H1 (cell line): ENCODE data around the gene AGPAT4. TPM values are rescaled to one million over a fixed set of nuclear protein-coding genes. Genes with fewer than 3 reads are reported as not detected.

Experiments used
- CTCF ChIA-PET: fragments of 300-600 bp; sonication (Branson Sonifier 250); formaldehyde crosslinking; loops from one replicate; lab custom pipeline; 2021; ENCODE audit not compliant: partially characterized antibody; lab: Charles Lee
- POLR2A ChIA-PET: fragments of 300-600 bp; sonication (Branson Sonifier 250); formaldehyde crosslinking; loops from one replicate; lab custom pipeline; 2021; ENCODE audit warnings: inconsistent platforms; ENCODE audit not compliant: partially characterized antibody; lab: Charles Lee
- DNase-seq, 2 experiments: peaks; one replicate each; pipeline versions ENCODE4 v3.0.0 to v3.0.0-alpha.2; 2010 to 2022; ENCODE audit warnings: low spot score in 2 of 2, low read depth in 1 of 2, mixed read lengths in 1 of 2
- FAIRE-seq: peaks from 2 replicates; lab custom pipeline; 2011; peaks lifted over from hg19 to GRCh38; lab: Jason Lieb, UNC
- H2AFZ ChIP-seq: 2 replicates; pipeline ENCODE4 v1.8.1; 2012; ENCODE audit warnings: low read length, inconsistent platforms
- H2AK5ac ChIP-seq: 2 replicates; pipeline ENCODE4 v1.6.1; 2013; ENCODE audit warnings: low read depth, low read length
- H2BK120ac ChIP-seq: replicated peaks from 2 replicates; pipeline ENCODE3; 2013; ENCODE audit warnings: low read depth, low read length, inconsistent platforms
- H2BK12ac ChIP-seq: 2 replicates; pipeline ENCODE4 v1.6.1; 2013; ENCODE audit warnings: low read depth, low read length
- H2BK15ac ChIP-seq: 2 replicates; pipeline ENCODE4 v1.6.1; 2013; ENCODE audit warnings: low read length
- H2BK20ac ChIP-seq: 2 replicates; pipeline ENCODE4 v1.6.1; 2013; ENCODE audit warnings: low read length
- H2BK5ac ChIP-seq: 2 replicates; pipeline ENCODE4 v1.6.1; 2013; ENCODE audit warnings: low read depth, low read length
- H3K14ac ChIP-seq: 2 replicates; pipeline ENCODE4 v1.6.1; 2013; ENCODE audit warnings: inconsistent platforms; ENCODE audit not compliant: insufficient read length
- H3K18ac ChIP-seq: 2 replicates; pipeline ENCODE4 v1.6.1; 2013; ENCODE audit warnings: low read length; ENCODE audit errors: extremely low read depth
- H3K23ac ChIP-seq: 2 replicates; pipeline ENCODE4 v1.6.1; 2013; ENCODE audit warnings: inconsistent platforms; ENCODE audit not compliant: insufficient read length
- H3K23me2 ChIP-seq: 2 replicates; pipeline ENCODE4 v1.6.1; 2013; ENCODE audit warnings: low read depth, low read length
- H3K27ac ChIP-seq: 2 replicates; pipeline ENCODE4 v1.6.1; 2011; ENCODE audit warnings: low read depth, low read length, inconsistent platforms
- H3K27me3 ChIP-seq, 4 experiments: replicated peaks in 1 of 4; 1 replicate in 1 of 4; 2 replicates in 3 of 4; pipeline versions ENCODE4 v1.6.1 to v1.8.1; 2011 to 2013; ENCODE audit warnings: low read length in 3 of 4, mild to moderate bottlenecking in 3 of 4, inconsistent platforms in 2 of 4, mixed read lengths in 2 of 4, moderate library complexity in 1 of 4; ENCODE audit not compliant: control insufficient read depth in 3 of 4, insufficient read depth in 3 of 4; ENCODE audit errors: extremely low read depth in 1 of 4
- H3K36me3 ChIP-seq, 4 experiments: 2 replicates each; pipeline versions ENCODE4 v1.6.1 to v1.8.1; 2011 to 2013; ENCODE audit warnings: mild to moderate bottlenecking in 4 of 4, low read length in 3 of 4, moderate library complexity in 2 of 4, control low read depth in 1 of 4, inconsistent platforms in 1 of 4; ENCODE audit not compliant: insufficient read depth in 4 of 4, control insufficient read depth in 2 of 4
- H3K4ac ChIP-seq: replicated peaks from 2 replicates; pipeline ENCODE3; 2013; ENCODE audit warnings: low read length, low read depth, mixed read lengths, inconsistent platforms; ENCODE audit not compliant: insufficient read length
- H3K4me1 ChIP-seq, 4 experiments: replicated peaks in 1 of 4; 1 replicate in 1 of 4; 2 replicates in 3 of 4; pipeline versions ENCODE4 v1.6.1 to v1.8.1; 2011 to 2013; ENCODE audit warnings: low read length in 3 of 4, inconsistent platforms in 2 of 4, mixed read lengths in 1 of 4; ENCODE audit not compliant: insufficient read depth in 4 of 4, control insufficient read depth in 3 of 4
- H3K4me2 ChIP-seq, 2 experiments: 2 replicates each; pipeline versions ENCODE4 v1.6.1 to v1.8.1; 2011 to 2013; ENCODE audit warnings: low read depth in 2 of 2, low read length in 2 of 2, control low read depth in 1 of 2, inconsistent platforms in 1 of 2, mild to moderate bottlenecking in 1 of 2; ENCODE audit not compliant: insufficient read depth in 1 of 2
- H3K4me3 ChIP-seq, 4 experiments: fragments of 200-600, 300-600 bp in 1 of 4; sonication (generic), shearing (Covaris generic), sonication (Bioruptor Twin) in 1 of 4; 2 replicates each; pipeline versions ENCODE4 v1.5.1 to v1.8.1; 2011 to 2016; ENCODE audit warnings: low read length in 4 of 4, low read depth in 3 of 4, control low read depth in 2 of 4, inconsistent platforms in 2 of 4, mild to moderate bottlenecking in 2 of 4, mixed read lengths in 1 of 4, moderate library complexity in 1 of 4; ENCODE audit not compliant: insufficient read depth in 2 of 4; ENCODE audit errors: extremely low read depth in 1 of 4
- H3K56ac ChIP-seq: replicated peaks from 2 replicates; pipeline ENCODE3; 2013; ENCODE audit warnings: low read depth, mild to moderate bottlenecking, mixed read lengths, low read length, inconsistent platforms; ENCODE audit not compliant: insufficient read length
- H3K79me1 ChIP-seq: 2 replicates; pipeline ENCODE4 v1.6.1; 2013; ENCODE audit warnings: low read depth, low read length, control low read depth
- H3K79me2 ChIP-seq, 2 experiments: 2 replicates each; pipeline versions ENCODE4 v1.6.1 to v1.8.1; 2012 to 2013; ENCODE audit warnings: low read length in 2 of 2, mild to moderate bottlenecking in 2 of 2, inconsistent platforms in 1 of 2; ENCODE audit not compliant: insufficient read depth in 2 of 2, control insufficient read depth in 1 of 2
- H3K9ac ChIP-seq, 4 experiments: replicated peaks in 1 of 4; 1 replicate in 1 of 4; 2 replicates in 3 of 4; pipeline versions ENCODE4 v1.6.1 to v1.8.1; 2011 to 2013; ENCODE audit warnings: low read depth in 3 of 4, low read length in 3 of 4, control low read depth in 2 of 4, mild to moderate bottlenecking in 2 of 4, moderate library complexity in 2 of 4, inconsistent platforms in 1 of 4; ENCODE audit errors: extremely low read depth in 1 of 4
- H3K9me3 ChIP-seq, 2 experiments: 2 replicates each; pipeline versions ENCODE4 v1.6.1 to v1.8.1; 2012 to 2013; ENCODE audit warnings: mild to moderate bottlenecking in 2 of 2, moderate library complexity in 2 of 2, control low read depth in 1 of 2, inconsistent platforms in 1 of 2, low read depth in 1 of 2, low read length in 1 of 2, mixed read lengths in 1 of 2; ENCODE audit not compliant: insufficient read depth in 2 of 2
- H4K20me1 ChIP-seq, 2 experiments: replicated peaks in 1 of 2; 2 replicates each; pipeline versions ENCODE3 to v1.8.1; 2011 to 2013; ENCODE audit warnings: inconsistent platforms in 2 of 2, low read length in 2 of 2, mild to moderate bottlenecking in 1 of 2; ENCODE audit not compliant: insufficient read depth in 2 of 2, control insufficient read depth in 1 of 2
- H4K5ac ChIP-seq: 2 replicates; pipeline ENCODE4 v1.6.1; 2013; ENCODE audit warnings: low read length, low read depth, mixed read lengths, inconsistent platforms; ENCODE audit not compliant: insufficient read length
- H4K8ac ChIP-seq: 2 replicates; pipeline ENCODE4 v1.8.0; 2013; ENCODE audit warnings: mild to moderate bottlenecking, moderate library complexity, low read length, inconsistent platforms; ENCODE audit not compliant: insufficient read depth; ENCODE audit errors: extremely low read depth
- H4K91ac ChIP-seq: replicated peaks from 2 replicates; pipeline ENCODE3; 2013; ENCODE audit warnings: low read length, mixed read lengths, inconsistent platforms; ENCODE audit not compliant: insufficient read length
- BACH1 ChIP-seq: IDR thresholded peaks from 2 replicates; pipeline ENCODE4 v1.6.1; 2012; ENCODE audit warnings: low read length, improper control_type of control experiment
- CEBPB ChIP-seq: IDR thresholded peaks from 2 replicates; pipeline ENCODE4 v1.6.1; 2012; ENCODE audit warnings: low read depth, low read length
- EZH2 ChIP-seq: fragments of 200-600 bp; sonication (generic); IDR thresholded peaks from 2 replicates; pipeline ENCODE4 v1.7.1; 2012; ENCODE audit warnings: low read depth, mild to moderate bottlenecking, moderate library complexity, low read length, inconsistent platforms; ENCODE audit not compliant: severe bottlenecking
- FOSL1 ChIP-seq: IDR thresholded peaks from 2 replicates; pipeline ENCODE4 v1.6.1; 2011; ENCODE audit warnings: mild to moderate bottlenecking, low read depth, low read length, moderate library complexity; ENCODE audit not compliant: insufficient read depth
- KDM1A ChIP-seq: fragments of 200-600, 300-600 bp; sonication (generic); IDR thresholded peaks from 2 replicates; pipeline ENCODE4 v1.7.1; 2016; ENCODE audit warnings: mild to moderate bottlenecking, low read length, borderline replicate concordance
- MAFK ChIP-seq: IDR thresholded peaks from 2 replicates; pipeline ENCODE4 v1.6.1; 2012; ENCODE audit warnings: low read depth, mild to moderate bottlenecking, improper control_type of control experiment, low read length
- RAD21 ChIP-seq, 2 experiments: IDR thresholded peaks in 1 of 2; conservative IDR thresholded peaks in 1 of 2; 2 replicates each; pipeline ENCODE4 v1.6.1; 2011; ENCODE audit warnings: low read depth in 2 of 2, low read length in 2 of 2, improper control_type of control experiment in 1 of 2, inconsistent platforms in 1 of 2, mild to moderate bottlenecking in 1 of 2, moderate library complexity in 1 of 2
- RNF2 ChIP-seq: fragments of 200-900, 300-1000 bp; sonication (generic); IDR thresholded peaks from 2 replicates; pipeline ENCODE4 v1.7.1; 2016; ENCODE audit warnings: borderline replicate concordance, low read depth, mild to moderate bottlenecking, antibody characterized with exemption, low read length; ENCODE audit not compliant: poor library complexity, severe bottlenecking; ENCODE audit errors: missing control alignments
- TCF12 ChIP-seq: IDR thresholded peaks from 2 replicates; pipeline ENCODE4 v1.6.1; 2011; ENCODE audit warnings: low read depth, mild to moderate bottlenecking, low read length
- WGBS, 2 experiments: shearing (Covaris generic) in 1 of 2; methylation state at CpG; one replicate each; pipeline versions ENCODE4 v1.1.6 to v1.1.7; 2013 to 2015; ENCODE audit warnings: low lambda C conversion rate in 2 of 2, mixed read lengths in 2 of 2, inconsistent platforms in 1 of 2, low coverage in 1 of 2, missing lambda C conversion rate in 1 of 2; ENCODE audit not compliant: insufficient replicate concordance in 2 of 2, insufficient coverage in 1 of 2, insufficient read length in 1 of 2; ENCODE audit errors: extremely low coverage in 1 of 2, missing lambda C conversion rate in 1 of 2; 5-methylcytosine and 5-hydroxymethylcytosine counted together
- polyA plus RNA-seq, 7 experiments: library from polyadenylated mRNA; depleted of rRNA in 3 of 7; stranded (reverse) in 5 of 7; unstranded in 2 of 7; fragments of >200 nt in 5 of 7; fragments of 200-250 nt in 2 of 7; gene quantifications; 1 replicate in 5 of 7; 2 replicates in 1 of 7; 4 replicates in 1 of 7; pipeline versions ENCODE4 v1.2.1 to v1.2.3, GENCODE V29; 2011 to 2013; ENCODE audit warnings: missing spikeins in 2 of 7, mixed read lengths in 2 of 7
- total RNA-seq: library from RNA; stranded (reverse); fragmentation: NEBNext Ultra II Directional; extraction: Animal tissue kit (Norgen Biotek cat#: 25700); gene quantifications from 2 replicates; pipeline ENCODE4 v1.2.1, GENCODE V29; 2021

The AGPAT4 gene
- total and polyA plus RNA-seq, 2 of the 8 experiments (the other 6 are each of a cell fraction or from before 2014, with no cell fraction given): 13.5 to 23.8 TPM

- Histone ChIP-seq H2BK120ac (no peak overlapping the region), H4K20me1 (no peaks in the 10 kb centered on the region), H4K91ac (no peak overlapping the region), H3K27ac (no peak overlapping the region), H3K56ac (no peak overlapping the region), H2AK5ac (no peak overlapping the region), H2AFZ (no peak overlapping the region), H2BK20ac (no peak overlapping the region), H3K4me1 (no peaks in the 10 kb centered on the region), H3K79me1 (no peaks in the 10 kb centered on the region; the same call in 1 of the 2 replicates), H3K23me2 (no peaks in the 10 kb centered on the region), H3K36me3 (peaks cover 0 to 52% (median 14%) of the 10 kb centered on the region in 4 experiments; a peak in 4 of 8 replicates), H2BK5ac (no peak overlapping the region), H4K5ac (no peak overlapping the region), H2BK15ac (no peak overlapping the region), H4K8ac (no peak overlapping the region), H2BK12ac (no peak overlapping the region), H3K9me3 (peaks cover 34 to 38% of the 10 kb centered on the region in 2 experiments), H3K27me3 (no peaks in the 10 kb centered on the region), H3K4me3 (no peak overlapping the region), H3K79me2 (no peaks in the 10 kb centered on the region), H3K4ac (no peak overlapping the region), H3K23ac (no peak overlapping the region), H3K18ac (no peak overlapping the region), H3K14ac (no peak overlapping the region), H3K9ac (no peak overlapping the region), H3K4me2 (no peak overlapping the region)
- ChIA-PET POLR2A (interaction anchor here (2.1 kb wide), 1 partner anchor 11 kb away, joined by 4 read pairs; no protein-coding TSS in a partner anchor), CTCF (interaction anchor here (0.5 to 1.5 kb wide), 5 partner anchors 9 to 248 kb away, joined by 3 to 4 read pairs (median 4); no protein-coding TSS in a partner anchor)
- DNase-seq (no peak), FAIRE-seq (no peak)
- 91% methylated on average over 2 of the region's 2 CpGs; no CpG with 5 or more reads in 1 of the 2 experiments for WGBS, 2 experiments
- TF ChIP-seq FOSL1 (no peak), RAD21 (IDR thresholded peaks at IDR 0.05 in 1 of 2, conservative IDR thresholded peaks at IDR 0.05 in 1 of 2; ENCODE audit: low read depth in 2 of 2, low read length in 2 of 2) (no peak), BACH1 (no peak), MAFK (no peak), EZH2 (no peak), RNF2 (no peak), CEBPB (no peak), TCF12 (no peak), KDM1A (no peak)
Observed at GRCh38 chr6:161125591-161125990, 148.3 kb downstream of the AGPAT4 start.
